GM19351 (cell line): Measurements from ENCODE around the gene DMD.
"Not testable (repeated sequence)": the region's sequence is repeated elsewhere in the genome, so short reads cannot be mapped to it uniquely, and the experiment has no call there.

ENCODE experiments used
- ATAC-seq: cut with Tn5 transposase; IDR thresholded peaks from one replicate; pipeline ENCODE4 v1.9.1; 2021; ENCODE audit warnings: mild to moderate bottlenecking, moderate library complexity; ENCODE audit not compliant: unreplicated experiment

The DMD gene

GRCh38 chrX:32087663-32088062, 1123.7 kb downstream of the DMD start:
- no peak for ATAC-seq

GRCh38 chrX:32084757-32085156, 1126.6 kb downstream of the DMD start:
- ATAC-seq: no peak

- no peak for ATAC-seq
These were observed 1163.1 kb downstream of the DMD start for GRCh38 chrX:32048285-32048684.

- ATAC-seq: no peak
These were observed 1166.2 kb downstream of the DMD start for GRCh38 chrX:32045149-32045548.

DNA sequence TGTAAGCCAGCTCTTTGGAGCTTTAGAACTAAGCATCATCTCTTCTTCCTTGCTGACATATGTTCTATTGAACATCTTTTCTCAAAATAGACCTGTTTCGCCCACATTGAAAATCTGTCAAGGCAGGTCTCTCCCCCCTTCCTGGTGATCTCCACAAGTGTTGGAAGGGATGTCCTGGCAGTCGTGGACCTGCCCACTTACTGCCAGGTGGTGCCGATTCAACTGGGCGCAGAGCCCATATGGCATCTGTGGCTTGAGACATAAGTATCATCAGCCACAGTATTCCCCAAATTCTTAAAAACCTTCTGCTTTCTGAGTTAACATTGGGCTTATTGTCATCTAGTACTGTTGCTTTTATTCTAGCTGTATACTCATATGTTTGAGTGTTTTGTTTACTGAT, 1170.2 kb downstream of the DMD start:
- ATAC-seq: no peak

- no peak for ATAC-seq
These were observed 1184.6 kb downstream of the DMD start for GRCh38 chrX:32026772-32027171.

DNA sequence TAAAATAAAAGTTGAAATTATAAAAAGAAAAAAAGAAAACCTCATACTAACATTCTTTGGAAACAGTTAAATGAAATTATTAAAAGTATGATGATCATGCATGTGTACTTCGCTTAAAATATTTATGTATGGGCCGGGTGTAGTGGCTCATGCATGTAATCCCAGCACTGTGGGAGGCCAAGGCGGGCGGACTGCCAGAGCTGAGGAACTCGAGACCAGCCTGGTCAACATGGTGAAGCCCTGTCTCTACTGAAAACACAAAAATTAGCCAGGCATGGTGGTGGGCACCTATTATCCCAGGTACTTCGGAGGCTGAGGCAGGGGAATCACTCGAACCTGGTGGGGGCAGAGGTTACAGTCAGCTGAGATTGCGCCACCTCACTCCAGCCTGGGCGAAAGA, 1187.3 kb downstream of the DMD start:
- no peak for ATAC-seq

DNA sequence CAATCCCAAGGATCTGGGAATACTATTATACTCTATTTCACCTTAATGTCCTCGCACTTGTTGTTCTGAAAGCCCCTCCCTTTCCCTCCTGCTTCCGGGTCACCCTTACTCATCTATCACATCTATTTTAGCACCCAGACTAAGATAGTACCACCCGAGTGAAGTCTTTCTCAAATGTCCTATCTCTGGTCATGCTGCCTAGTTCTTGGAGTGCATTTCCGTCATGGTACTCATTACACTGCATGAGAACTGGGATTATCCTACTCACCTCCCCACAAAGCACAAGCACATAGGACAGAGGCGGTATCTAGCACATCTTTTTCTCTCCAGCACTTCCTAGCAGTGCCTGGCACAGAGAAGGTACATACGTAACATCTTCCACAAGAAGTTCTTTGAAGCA, 1195.2 kb downstream of the DMD start:
- ATAC-seq: no peak

GRCh38 chrX:32010948-32011347, 1200.4 kb downstream of the DMD start:
- ATAC-seq: no peak

DNA sequence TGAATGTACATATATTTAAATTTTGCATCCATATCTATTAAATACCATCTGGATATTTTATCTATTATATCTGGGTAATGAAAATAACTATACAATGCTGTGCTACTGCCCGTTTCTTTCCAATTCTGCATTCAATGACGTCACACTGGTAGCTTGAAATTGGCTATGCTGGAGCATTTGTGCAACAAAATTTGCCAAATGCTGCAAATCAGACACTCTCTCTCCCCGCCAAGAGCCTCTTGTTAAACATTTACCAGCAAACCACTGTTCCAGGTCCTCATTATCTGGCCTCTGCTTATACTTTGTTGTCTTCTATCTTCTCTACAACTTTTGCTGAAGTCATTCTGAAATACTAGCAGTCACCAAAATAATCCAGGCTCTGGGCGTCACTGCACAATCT, 1201.1 kb downstream of the DMD start:
- no peak for ATAC-seq

GRCh38 chrX:31993637-31994036, 1217.7 kb downstream of the DMD start:
- no peak for ATAC-seq

DNA sequence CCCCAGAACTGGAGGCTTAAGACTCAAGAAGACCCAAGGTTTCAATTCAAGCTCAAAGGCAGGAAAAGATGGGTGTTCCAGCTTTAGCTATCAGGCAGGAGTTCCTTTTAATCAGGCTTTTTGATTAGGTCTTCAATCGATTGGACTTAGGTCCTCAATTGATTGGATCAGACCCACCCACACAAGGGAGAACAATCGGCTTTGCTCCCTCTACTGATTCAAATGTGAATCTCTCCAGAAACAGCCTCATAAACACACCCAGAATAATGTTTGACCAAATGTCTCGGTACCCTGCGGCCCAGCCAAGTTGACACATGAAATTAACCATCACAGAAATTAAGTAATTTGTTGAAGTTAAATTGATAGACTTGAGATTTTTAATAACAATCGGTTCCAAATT, 1222.4 kb downstream of the DMD start:
- no peak for ATAC-seq

- ATAC-seq: no peak
These were observed 1229.7 kb downstream of the DMD start for GRCh38 chrX:31981546-31982062.

DNA sequence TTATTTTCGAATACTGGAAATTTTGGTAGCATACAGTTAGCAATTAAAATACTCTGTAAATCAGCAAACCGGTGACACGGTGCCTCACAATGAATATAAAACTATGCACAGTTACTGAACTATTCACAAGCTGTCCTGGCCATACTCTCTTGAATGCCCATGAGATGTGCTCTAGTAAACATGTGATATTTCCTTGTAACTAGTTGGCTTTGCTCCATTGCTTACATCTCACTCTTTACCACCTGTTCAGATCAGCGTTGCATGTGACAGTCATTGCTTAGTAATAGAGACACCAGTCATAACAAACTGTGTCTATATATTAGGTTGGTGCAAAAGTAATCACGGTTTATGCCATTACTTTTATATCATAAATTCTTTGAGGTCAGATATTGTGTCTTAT, 1241.6 kb downstream of the DMD start:
- ATAC-seq: no peak

DNA sequence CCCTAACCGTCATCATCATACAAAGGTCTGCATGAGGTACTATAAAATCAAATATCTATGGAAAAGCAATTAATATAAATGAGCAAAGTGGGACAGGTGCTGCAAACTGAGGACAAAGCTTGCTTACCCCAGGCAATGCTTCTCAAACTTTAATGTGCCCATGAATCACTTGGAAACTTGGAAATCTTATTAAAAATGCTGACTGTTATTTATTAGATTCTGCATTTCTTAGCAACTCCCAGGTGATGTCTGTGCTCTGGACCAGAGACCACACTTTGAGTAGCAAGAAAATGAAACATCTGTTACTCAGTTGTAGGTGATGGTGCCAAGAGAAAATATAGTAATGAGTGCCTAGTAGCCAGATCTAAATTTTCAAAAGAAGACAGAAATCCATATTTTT, 1249.1 kb downstream of the DMD start:
- ATAC-seq: no peak

DNA sequence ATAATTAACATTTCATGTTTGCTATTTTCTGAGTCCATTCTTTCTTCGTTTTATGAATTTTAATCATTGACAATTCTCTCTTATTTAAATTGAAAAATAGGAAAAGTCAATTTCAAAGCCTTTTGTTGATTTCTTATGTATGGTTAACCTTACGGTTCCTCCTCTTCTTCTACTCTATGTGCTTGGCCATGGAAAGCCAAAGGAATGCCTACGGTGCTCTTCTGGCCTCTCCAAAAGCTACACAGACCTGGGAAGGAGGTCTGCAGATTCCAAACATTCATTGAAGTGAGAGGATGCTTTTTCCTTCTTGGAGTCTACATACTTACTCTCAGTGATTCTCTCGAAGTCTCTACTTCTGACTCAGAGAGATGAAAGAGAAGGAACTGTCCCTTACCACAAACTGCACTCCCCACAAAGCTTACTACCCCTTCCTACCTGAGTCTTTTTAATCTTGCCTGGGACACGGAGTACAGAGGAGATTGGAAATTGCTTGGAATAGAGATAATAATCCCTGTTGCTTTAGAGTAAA, 1276.4 kb downstream of the DMD start:
- ATAC-seq: no peak

DNA sequence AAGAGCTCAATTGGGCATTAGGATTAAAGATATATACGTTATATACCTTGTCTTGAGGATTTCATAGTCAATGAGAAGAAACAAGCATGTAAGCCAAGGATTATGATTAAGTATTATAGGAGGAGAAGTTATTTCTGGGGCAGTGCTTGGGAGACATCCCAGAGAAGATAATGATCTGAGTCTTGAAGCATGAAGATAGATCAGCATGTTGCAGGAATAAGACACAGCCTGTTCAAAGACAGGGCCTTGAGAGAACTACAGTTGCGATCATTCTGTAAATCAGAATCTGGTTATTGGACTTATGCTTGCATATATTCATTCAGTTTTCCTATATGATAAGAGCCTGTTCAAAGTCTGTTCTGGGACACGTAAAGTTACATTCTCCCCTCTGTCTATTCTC, 1277.3 kb downstream of the DMD start:
- ATAC-seq: no peak

DNA sequence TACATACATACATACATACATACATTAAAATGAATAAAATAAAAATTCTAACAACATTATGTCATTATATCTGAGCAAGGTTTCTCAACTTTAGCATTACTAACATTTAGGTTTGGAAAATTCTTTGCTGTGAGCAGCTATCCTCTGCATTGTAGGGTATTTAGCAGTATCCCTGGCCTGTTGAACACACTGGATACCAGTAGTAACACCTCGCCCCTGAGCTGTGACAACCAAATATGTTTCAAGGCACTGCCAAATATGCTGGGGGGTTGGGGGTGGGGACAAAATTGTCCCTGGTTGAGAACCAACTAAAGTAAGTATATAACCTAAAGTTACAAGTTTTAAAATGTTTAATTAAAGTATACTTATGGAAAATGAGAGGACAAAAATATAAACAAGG, 1278.6 kb downstream of the DMD start:
- no peak for ATAC-seq

DNA sequence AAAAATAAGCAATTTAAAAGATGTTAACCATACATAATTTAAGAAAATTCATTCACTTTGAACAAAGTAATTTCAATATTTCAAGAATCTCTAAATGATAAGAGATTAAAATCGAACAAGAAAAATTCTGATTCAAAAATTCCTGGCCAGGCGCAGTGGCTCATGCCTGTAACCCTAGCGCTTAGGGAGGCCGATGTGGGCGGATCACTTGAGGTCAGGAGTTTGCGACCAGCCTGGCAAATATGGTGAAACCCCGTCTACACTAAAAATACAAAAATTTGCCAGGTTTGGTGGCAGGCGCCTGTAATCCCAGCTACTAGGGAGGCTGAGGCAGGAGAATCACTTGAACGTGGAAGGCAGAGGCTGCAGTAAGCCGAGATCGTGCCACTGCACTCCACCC, 1279.0 kb downstream of the DMD start:
- not testable (repeated sequence) for ATAC-seq

DNA sequence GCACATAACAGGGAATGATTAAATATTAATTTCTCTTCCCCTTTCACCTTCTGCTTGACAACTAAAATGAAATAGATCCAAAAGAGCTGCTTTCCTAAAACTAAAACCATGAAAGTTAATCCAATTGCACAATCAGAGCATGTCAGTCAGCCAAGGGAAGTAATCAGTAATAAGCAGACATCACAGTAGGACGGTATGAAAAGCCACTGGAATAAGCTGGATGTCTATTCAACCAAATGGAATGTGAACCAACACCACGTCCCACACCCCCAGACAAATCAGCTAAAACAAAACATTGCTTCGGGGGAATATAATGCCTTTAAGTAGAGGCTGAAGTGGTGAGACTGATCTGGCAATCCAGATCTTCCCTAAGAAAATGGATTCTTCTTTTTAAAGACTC, 1280.1 kb downstream of the DMD start:
- no peak for ATAC-seq

DNA sequence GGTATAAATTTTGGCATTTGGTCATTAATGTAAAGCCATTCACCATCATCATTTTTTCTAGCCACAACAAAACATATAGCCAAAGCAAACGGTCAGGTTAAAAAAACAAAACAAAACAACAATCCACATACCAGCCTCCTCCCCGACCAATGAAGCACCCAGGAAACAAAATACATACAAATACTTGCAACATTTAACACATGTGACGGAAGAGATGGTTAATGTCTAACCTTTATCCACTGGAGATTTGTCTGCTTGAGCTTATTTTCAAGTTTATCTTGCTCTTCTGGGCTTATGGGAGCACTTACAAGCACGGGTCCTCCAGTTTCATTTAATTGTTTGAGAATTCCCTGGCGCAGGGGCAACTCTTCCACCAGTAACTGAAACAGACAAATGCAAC, 1282.0 kb downstream of the DMD start:
- ATAC-seq: no peak

DNA sequence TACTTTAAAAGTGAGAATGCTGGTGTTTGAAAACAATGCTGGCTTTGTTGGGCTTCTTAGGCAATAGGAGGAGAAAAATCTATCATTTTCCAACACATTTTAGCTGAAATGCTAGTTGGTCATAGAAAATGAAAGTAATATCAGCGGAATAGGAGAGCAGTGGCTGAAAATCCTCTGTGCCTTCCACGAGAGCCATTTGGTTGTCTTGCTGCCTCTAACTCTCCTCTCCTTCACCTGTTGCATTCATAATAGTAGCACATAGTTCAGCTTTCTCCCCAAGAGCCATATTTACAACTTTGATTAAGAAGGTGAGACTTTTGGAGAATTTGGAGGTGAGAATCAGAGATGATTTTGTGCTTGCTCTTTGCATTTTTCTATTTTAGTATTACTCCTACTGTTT, 1290.1 kb downstream of the DMD start:
- no peak for ATAC-seq

GRCh38 chrX:31909850-31910572, 1301.3 kb downstream of the DMD start:
- ATAC-seq: no peak
